ENCODE results near the gene GRK7. TPM values are rescaled to one million over a fixed set of nuclear protein-coding genes. Genes with fewer than 3 reads are reported as not detected.

GRK7 gene
- total RNA-seq, 1 donor from 2014 or later, result not detected

DNA sequence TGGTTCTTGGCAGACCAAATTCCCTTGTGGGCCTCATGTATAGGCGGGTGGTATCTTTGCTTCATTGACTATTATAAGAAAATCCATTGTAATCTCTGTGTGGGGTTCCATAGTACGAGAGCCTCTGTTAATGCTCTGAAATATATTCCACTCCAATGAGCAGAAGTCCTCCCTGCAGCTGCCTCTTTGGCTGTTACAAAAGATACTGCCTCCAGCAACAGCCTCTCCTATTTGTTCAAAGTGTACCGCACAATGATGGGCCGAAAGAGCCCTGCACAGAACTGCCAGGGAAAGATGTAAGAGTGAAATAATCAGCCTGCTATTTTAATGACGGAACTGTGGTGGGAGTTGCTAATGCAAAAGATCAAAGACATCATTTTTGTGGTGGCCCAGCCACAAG, 48.9 kb downstream of the GRK7 start:
- no peak for DNase-seq
- intact Hi-C loops (cut with micrococcal nuclease), result no loop called here
- ATAC-seq, result no peak

DNA sequence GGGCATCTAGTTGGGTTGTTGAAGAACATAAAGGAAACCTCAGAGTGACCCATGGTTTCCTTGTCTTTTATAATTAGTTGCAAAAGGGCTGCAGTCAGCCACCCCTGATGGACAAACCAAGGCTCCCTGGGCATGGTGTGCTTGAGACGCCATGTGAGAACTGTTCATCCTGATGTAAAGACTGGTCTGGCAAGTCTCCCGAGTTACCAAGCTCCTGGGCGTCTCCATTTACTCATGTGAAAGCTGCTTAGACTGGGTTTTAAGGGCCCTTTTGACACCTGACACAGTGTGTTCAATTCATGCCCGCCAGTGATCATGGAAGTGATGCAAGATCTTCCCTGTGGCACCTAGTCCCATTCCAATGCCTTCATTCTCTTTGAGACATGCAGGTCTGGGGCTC, 49.4 kb downstream of the GRK7 start:
- ATAC-seq (no peak), DNase-seq (no peak)
- intact Hi-C loops (cut with micrococcal nuclease), result no loop called here

Other genes starting within 250 kb of the GRK7 start
- gene RNF7, start 25.1 kb upstream of the GRK7 start, total RNA-seq, result 85.0 TPM
- gene ATP1B3, start 113.2 kb downstream of the GRK7 start, total RNA-seq, result 31.1 TPM

All from left ventricle myocardium superior (tissue), 1 donor.